GF-D8 (cell line): ENCODE results near the gene XXYLT1.
"Not testable (repeated sequence)": the region's sequence is repeated elsewhere in the genome, so short reads cannot be mapped to it uniquely, and the experiment has no call there.

Source experiments
- DNase-seq: peaks from one replicate; lab custom pipeline; 2025; lab: John Stamatoyannopoulos, UW

Gene XXYLT1

DNA sequence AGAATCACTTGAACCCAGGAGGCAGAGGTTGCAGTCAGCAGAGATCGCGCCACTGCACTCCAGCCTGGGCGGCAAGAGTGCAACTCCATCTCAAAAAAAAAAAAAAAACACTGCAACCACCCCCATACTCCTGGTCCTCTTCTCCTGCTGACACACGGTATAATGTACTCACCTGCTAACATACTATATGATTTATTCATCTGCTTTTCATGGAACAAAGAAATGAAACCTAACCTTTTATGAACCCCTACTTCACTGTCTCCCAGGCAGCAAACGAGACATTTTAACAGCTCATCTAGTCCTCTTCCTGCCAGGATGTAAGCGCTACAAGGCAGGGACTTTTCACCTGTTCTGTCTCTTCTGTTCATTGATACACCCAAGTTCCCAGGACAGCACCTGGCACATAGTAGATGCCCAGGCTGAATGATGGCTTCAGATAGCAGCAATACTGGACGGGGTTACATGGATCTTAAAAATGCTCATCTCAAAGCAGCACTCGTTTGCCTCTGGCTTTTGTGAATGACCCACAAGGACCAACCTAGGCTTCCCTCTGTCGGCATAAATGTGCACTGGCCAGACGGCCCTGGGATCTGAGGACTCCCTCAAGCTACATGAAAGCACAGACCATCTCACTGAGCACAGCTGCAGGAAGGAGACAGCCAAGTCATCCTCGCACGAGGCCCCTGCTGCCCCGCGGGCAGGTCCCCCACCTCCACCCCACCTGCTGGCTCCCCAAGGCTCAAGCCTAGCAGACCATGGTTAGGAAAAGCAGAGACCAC lies 20.3 kb downstream of the XXYLT1 start:
- no peak for DNase-seq

DNA sequence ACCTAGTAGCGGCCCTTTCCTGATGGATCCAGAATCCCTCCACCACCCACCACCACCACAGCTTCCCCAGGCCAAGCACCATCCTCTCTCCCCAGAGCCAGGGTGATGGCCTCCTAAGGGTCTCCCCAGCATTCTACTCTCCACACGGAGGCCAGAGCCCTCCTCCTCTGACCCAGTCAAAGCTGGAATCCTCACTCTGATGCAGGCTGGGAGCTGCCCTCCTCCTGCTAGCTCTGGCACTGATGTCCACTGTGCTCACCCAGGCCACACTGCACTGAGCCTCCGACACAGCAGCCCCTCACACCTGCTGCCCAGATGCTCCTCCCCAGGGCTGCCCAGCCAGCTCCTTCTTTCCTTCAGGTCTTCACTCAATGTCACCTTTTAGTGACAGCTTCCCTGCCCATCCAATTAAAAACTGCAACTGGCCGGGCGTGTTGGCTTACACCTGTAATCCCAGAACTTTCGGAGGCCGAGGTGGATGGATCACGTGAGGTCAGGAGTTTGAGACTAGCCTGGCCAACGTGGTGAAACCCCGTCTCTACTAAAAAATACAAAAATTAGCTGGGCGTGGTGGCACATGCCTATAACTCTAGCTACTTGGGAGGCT lies 21.0 kb downstream of the XXYLT1 start:
- no peak for DNase-seq

DNA sequence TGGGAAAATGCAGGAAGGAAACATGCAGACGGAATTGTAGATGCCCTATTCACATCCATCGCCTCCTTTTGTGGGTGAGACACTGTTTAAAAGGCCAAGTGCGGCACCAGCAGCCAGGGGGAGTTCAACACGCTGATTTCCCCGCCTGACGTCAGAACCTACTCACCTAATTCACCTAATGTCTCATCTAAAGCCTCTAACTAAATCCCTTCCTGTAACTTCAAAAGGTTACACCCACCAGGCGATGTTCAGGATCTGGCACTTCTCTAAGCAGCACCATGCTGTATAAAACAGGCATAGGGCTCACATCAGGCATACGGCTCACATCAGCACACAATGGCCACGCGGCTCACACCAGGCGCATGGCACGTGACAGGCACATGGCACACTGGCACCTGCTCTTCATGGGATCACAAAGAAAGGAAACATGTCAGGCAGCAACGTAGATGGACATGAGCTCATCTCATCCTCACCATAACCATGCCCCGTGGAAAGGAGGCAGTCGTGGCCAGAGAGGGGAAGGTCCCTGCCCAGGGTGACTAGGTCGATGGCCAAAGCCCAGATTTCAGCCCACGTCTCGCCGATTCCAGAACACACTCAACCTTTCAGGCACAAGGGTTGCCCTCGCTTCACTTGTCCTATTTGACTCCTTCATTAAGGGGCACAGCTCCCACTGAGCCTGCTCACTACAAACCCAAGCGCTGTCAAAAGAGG lies 21.7 kb downstream of the XXYLT1 start:
- DNase-seq = no peak

DNA sequence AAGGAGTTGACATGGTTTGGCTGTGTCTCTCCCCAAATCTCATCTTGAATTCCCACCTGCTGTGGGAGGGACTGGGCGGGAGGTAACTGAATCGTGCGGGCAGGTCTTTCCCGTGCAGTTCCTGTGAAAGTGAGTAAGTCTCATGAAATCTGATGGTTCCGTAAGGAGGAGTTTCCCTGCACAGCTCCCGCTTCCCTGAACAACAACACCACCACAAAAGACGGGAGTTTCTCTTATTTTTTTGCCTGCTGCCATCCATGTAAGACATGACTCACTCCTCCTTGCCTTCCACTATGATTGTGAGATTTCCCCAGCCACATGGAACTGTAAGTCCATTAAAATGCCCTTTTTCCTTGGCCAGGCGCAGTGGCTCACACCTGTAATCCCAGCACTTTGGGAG lies 22.7 kb downstream of the XXYLT1 start:
- DNase-seq = no peak

DNA sequence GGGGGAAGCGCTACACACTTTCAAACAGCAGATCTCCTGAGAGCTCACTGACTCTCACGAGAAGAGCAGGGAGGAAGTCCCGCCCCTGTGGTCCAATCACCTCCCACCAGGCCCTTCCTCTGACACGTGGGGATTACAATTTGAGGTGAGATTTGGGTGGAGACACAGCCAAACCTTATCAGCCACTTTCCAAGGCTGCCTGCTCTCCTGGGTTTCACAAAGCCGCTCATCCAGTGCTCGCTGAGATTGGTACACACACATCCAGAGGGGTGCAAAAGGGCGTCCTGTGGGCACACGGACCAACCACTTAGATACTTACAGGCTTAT lies 23.1 kb downstream of the XXYLT1 start:
- DNase-seq = no peak

DNA sequence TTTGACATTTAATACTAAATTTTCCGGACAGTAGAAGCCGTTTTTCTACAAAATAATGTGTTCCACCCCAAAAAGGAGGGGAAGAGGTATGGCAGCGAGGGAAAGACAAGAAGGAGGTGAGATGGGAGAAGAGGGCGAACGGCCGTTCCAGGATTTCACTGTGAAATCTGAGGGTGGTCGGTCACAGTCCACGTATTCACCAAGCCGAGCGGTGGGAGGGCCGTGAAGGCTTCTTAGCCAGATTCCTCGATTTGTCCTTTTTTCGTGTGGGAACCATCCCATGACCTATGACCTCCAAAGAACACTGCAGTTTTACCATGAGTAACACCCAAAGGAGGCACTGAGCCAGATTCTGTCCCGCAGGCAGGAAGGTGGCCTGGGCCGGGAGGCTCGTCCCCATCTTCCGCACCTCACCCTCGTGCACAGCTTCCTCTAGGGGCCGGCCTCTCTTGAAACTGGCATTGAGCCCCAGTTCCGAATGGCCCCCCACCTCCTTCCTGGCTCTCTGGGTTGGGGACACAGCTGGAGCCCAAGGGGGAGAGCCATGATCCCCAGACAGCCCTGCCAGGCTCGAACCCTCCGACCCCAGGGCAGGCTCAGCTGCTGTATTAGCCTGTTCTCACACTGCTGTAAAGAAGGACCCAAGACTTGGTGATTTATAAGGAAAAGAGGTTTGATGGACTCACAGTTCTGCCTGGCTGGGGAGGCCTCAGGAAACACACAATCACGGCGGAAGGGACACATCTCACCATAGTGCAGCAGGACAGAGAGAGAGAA lies 23.7 kb downstream of the XXYLT1 start:
- no peak for DNase-seq

DNA sequence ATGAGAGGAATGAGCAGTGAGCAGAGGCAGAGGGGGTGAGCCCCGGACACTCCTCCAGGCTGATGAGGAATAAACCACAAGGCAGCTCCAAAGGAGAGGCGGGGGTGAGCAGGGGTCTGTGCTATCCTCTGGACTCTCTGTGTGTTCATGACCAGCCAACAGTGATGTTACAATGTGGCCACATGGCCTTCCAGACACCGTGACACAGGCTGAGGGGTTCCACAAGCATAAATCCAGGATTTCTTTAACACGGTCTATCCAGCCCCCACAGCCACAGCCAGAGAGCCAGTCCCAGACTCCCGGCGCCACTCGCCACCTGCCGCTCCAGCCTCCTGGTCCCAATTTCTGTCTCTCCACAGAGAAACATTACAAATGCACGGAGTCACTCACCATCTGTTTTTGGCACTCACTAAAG lies 24.4 kb downstream of the XXYLT1 start:
- DNase-seq = no peak

DNA sequence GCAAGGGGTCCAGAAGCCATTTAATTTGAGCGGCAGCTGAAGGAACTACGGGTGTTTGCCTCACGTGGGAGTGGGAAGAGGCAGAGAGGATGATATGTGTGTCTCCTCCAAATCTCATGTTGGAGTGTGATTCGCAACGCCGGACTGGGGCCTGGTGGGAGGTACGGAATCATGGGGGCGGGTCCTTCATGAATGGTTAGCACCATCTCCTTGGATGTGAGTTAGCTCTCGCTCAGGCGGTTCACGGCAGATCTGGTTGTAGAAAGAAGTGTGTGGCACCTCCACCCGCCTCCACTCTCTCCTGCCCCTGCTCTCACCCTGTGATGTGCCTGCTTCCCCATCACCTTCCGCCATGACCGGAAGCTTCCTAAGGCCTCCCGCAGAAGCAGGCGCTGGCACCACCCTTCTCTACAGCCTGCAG lies 25.4 kb downstream of the XXYLT1 start:
- DNase-seq = no peak

DNA sequence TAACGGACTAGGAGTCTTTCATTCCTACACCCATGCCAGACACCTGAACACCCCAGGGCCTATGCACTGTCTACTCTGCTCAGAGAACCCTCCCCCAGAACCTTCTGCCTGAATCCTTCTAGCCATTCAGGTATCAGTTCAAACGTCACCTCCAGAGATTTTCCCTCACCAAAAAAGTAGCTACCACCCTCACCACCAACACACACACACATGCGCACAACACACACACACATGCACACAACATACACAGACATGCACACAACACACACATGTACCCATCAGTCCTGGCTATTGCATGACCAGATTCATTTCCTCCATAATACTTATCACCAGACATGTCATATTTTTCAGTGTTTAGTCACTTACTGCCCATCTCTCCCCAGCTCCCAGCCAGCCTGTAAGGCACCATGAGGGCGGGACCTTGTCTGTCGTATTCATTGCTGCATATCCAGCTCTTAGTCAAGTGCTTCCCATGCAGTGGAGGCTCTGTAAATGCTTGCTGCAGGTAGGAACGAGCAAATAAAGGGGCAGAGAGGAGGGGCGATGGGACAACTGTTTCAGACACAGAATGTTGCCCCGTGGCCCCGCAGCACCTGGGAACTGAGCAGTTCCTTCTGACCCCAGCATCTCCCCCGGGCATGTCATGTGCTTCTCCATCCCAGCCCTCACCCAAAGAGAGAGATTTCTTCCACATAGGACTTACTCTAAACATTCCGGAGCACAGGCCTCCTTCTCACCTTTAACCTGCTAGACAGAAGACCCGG lies 29.2 kb downstream of the XXYLT1 start:
- DNase-seq = no peak

DNA sequence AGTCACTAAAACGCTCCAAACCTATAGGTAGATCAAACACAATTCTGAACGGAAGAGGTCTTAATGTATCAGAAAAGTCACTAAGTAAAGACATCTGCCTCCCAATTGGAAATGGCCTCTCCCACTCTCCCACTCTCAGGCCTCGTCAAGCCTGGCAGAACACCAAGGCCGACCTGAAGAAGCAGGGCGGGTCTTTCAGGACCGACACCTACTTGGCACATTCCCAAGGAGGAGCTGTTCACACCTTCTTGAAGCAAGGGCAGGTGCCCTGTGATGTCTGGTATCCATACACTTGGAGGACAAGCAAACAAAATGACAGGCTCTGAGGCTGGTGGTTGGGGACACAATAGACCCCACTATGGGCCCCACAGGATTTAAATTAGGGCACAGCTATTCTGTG lies 30.0 kb downstream of the XXYLT1 start:
- no peak for DNase-seq

DNA sequence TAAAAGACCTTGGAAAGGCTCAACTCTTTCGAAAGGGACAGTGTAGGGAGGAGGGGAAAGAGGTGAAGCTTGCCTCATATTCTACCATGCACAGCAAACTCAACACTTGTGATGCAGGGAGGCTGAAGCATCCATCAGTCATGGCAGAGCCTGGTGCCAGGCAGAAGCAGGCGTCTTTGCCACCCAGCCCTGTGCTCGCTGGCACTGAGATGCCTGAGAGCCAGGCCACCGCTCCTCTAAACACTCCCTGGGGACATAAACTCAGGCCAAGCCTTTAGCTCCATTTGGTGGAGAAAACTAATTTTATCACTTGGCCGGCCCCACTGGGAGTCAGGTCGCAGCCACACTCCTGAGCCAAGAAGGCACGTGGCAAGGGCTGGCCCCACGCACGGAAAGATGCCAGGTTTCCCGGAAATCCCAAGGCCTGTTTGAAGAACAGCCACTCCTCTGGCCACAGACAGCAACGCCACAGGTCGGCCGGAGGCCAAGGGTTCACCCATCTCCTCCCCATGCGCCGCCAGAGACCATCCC lies 30.7 kb downstream of the XXYLT1 start:
- DNase-seq = no peak

DNA sequence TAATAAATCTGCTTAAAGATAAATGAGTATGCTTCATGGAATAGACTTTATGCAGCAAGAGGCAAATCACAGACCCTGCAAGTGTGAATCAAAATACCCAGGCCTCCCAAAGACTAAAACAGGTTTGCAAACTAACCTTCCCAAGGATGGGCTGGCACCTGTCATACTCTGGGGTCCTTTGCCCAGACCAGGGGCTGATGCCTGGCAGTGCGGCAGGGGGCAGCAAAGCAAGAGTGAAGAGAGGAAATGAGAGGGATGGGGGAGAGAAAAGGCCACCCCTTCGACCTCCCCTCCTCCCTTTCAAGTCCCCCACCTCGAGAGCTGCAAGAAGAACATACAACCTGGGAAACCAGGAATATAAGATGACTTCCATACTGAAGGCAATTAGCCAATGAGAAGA lies 31.8 kb downstream of the XXYLT1 start:
- no peak for DNase-seq

DNA sequence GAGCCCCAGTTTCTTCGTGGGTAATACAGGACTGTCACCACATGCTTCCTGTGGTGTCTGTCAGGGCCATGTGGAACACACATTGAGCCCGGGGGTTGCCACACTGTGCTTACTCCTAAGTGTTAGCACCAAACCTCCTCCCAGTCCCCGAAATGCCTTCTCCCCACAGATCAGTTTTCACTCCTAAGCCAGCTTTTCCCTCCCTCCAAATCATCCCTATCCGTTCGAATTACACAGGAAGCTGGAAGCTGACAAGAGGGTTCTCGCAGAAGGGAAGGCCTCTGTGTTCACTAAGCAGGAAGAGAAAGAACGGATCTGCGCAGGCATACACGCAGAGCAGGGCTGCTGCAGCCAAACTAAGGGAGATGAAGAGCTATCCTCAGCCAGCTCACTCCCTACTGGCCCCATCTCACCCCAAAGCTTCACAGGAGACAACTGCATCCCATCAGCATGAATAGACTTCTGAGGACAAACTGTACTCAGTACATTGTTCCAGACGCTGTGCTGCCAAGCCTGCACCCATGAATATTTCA lies 32.3 kb downstream of the XXYLT1 start:
- no peak for DNase-seq

DNA sequence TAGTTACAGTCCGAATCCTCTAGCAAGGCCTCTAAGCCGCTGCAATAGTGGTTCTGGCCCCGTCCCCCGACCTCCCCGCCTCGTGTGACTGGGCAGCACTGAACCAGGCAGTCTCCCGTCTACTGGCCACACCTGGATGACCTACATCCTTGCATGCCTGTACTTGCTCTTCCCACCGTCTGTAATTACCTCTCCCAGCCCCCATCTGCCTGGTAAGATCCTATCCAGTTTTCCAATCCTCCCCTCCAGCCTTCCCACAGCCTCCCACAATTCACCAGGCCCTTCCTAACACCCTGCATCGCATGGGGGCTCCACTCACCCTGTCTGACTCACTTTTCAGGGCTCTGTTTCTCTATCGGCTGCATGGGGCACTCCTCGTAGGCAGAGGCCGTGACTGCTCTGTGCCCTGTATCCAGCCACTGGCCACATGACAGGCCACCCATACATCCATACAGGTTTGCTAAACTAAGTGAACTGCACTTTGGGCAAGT lies 32.8 kb downstream of the XXYLT1 start:
- no peak for DNase-seq

DNA sequence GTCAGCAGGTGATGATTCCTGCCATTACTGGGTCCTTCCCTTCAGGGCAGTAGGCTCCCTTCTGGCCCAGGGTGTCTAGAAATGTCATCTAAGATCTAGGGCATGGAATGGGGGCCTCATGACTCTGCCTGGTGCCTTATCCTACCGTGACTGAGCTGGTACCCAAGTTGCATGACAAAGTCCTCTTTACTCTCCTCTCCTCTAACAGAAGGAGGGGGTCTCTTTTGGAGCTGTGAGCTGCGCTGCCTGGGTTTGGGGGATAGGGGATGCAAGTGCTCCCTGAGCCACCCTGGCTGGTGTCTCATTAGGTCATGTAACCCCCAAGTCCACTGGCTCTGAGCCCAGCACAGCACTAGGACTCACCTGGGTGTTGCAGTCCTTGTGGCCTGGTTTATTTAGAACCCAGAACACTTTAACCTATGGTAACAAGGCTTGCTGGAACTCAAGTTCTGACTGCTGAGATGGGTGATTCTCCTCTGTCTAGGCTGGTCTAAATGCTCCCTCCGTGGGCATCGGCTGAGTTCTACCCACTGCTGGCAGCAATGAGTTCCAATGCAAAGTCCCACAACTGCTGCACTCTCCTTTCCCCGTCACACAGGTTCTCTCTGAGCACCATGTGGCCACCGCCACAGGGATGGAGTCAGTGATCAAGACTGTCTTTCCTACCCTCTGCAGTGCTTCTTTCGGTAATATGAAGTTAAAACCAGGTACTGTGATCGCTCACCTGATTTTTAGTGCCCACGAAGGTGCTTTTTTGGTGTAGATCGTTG lies 34.0 kb downstream of the XXYLT1 start:
- DNase-seq = no peak

DNA sequence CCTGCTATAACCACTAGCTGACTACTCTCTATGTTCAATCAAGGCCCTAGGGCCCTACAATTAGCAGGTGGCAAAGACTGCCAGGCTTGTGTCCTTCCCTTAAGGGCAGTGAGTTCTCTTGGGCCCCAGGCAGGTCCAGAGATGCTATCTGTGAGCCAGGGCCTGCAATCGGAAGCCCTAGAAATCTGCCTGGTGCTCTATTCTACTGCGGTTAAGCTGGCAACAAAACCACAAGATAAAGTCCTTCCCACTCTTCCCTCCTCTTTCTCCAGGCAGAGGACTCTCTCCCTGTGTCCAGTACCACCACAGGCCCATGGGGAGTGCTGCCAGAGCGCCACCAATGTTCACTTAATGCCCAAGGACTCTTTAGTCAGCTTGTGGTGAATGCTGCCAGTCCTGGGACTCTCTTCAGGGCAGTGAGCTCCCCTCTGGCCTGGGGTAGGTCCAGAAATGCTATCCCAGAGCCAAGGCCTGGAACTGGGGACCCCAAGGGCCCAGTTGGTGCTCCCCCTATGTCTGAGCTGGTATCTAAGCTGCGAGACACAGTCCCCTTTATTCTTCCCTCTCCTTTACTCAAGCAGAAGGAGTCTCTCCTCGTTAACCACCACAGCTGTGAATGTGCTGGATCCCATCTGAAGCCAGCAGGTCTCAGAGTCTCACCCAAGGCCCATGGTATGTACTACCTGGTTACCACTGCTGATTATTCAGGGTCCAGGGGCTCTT lies 34.7 kb downstream of the XXYLT1 start:
- no peak for DNase-seq

DNA sequence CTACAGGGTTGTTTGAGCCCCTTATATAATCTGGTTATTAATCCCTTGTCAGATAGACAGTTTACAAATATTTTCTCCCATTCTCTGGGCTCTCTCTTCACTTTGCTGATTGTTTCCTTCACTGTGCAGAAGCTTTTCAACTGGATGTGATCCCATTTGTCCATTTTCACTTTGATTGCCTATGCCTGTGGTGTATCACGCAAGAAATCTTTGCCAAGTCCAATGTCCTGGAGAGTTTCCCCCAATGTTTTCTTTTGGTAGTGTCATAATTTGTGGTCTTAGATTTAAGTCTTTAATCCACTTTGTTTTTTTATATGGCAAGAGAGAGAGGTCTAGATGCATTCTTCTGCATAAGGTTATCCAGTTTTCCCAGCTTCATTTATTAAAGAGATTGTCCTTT lies 40.7 kb downstream of the XXYLT1 start:
- no peak for DNase-seq

DNA sequence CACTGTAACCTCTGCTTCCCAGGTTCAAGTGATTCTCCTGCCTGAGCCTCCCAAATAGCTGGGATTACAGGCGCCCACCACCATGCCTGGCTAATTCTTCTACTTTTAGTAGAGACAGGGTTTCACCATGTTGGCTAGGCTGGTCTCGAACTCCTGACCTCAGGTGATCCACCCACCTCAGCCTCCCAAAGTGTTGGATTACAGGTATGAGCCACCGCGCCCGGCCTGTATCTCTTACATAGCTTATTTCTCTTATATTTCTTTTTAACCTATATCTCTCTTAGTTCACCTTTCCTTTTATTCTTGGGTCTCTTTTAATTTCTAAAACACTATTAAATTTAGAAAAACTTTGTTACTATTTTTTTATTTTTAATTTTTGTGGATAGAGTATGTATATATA lies 42.1 kb downstream of the XXYLT1 start:
- DNase-seq = not testable (repeated sequence)

DNA sequence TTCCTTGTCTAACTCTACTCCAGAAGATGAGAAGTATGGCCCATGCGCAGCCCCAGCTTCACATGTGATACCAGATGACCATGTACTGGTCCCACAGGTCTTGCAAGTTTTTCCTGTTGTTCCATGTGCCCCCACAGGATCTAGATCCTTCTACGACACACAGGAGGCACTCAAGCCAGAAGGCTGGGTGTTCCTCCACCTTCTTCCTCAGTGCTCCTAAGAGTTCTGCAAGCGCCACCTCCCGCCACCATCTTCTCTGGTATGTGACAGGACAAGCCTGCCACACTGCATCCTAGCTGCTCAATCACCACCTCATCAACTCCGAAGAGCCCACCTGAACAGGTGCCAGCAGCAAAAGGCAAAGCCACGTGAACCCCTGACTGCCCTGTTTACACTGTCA lies 43.1 kb downstream of the XXYLT1 start:
- DNase-seq = no peak
